Smooth muscle cell of the pulmonary artery (primary cell): ENCODE data around the gene MPV17L. TPM values are rescaled to one million over a fixed set of nuclear protein-coding genes. Genes with fewer than 3 reads are reported as not detected.

Experiments
- total RNA-seq: library from RNA; depleted of rRNA; stranded (reverse); fragments of >200 nt; gene quantifications from 2 replicates; pipeline ENCODE4 v1.2.3, GENCODE V29; 2014

Gene MPV17L
- 0.78 and 2.1 TPM in 2 replicates for total RNA-seq

GRCh38 chr16:15395631-15396508 lies at the start of gene MPV17L:
Gene MPV17L, plus strand, starts transcription at chr16:15395754. Its CDS starts 144 bp downstream, at chr16:15395898.

GRCh38 chr16:15378194-15378593 lies 17.4 kb upstream of the MPV17L start, which contains the start of gene NPIPA5:
Gene NPIPA5, minus strand, starts transcription at chr16:15378294. Its CDS starts 0 bp downstream, at chr16:15378294.

GRCh38 chr16:15434425-15435215 lies 39.1 kb downstream of the MPV17L start, which contains the start of gene BMERB1:
Gene BMERB1, plus strand, starts transcription at chr16:15434588. Its CDS starts 66 bp downstream, at chr16:15434654.

Other genes with a start within 250 kb of the MPV17L start
- gene NPIPA5, start 17.5 kb upstream of the MPV17L start, total RNA-seq = 5.3 TPM in 1 of 2 replicates, not detected in the other
- 49.8 and 70.5 TPM in 2 replicates for gene BMERB1, start 38.8 kb downstream of the MPV17L start, total RNA-seq
- 21.1 and 24.7 TPM in 2 replicates for gene MARF1, start 247.4 kb downstream of the MPV17L start, total RNA-seq